DOHH2 (cell line): ENCODE results near the gene LRSAM1.

ENCODE experiments used
- H3F3A ChIP-seq: fragments of 200-600 bp; sonication (generic), shearing (Covaris generic); 2 replicates; pipeline ENCODE4 v1.6.0; 2016; ENCODE audit warnings: antibody characterized with exemption, mild to moderate bottlenecking; ENCODE audit not compliant: control insufficient read depth, insufficient read depth
- H3K27ac ChIP-seq: fragments of 200-600 bp; sonication (generic); 2 replicates; pipeline ENCODE4 v1.5.1; 2014; ENCODE audit warnings: low read depth, mild to moderate bottlenecking, low read length, moderate library complexity
- H3K27me3 ChIP-seq: fragments of 200-600 bp; sonication (generic); 2 replicates; pipeline ENCODE4 v1.6.1; 2014; ENCODE audit warnings: mild to moderate bottlenecking, low read length, mixed read lengths; ENCODE audit not compliant: control insufficient read depth
- H3K36me3 ChIP-seq: fragments of 200-600 bp; sonication (generic); 2 replicates; pipeline ENCODE4 v1.6.1; 2014; ENCODE audit warnings: mild to moderate bottlenecking, low read length, moderate library complexity, mixed read lengths; ENCODE audit not compliant: control insufficient read depth
- H3K4me1 ChIP-seq: fragments of 200-600 bp; sonication (generic); 2 replicates; pipeline ENCODE4 v1.6.1; 2014; ENCODE audit warnings: mild to moderate bottlenecking, low read length, mixed read lengths; ENCODE audit not compliant: control insufficient read depth
- H3K4me2 ChIP-seq: fragments of 200-600 bp; sonication (generic); 2 replicates; pipeline ENCODE4 v1.6.0; 2014; ENCODE audit warnings: mild to moderate bottlenecking, low read length, moderate library complexity
- H3K4me3 ChIP-seq: fragments of 200-600 bp; sonication (generic); 2 replicates; pipeline ENCODE4 v1.5.1; 2014; ENCODE audit warnings: mild to moderate bottlenecking, low read length, mixed read lengths
- H3K79me2 ChIP-seq: fragments of 200-600 bp; sonication (generic); 2 replicates; pipeline ENCODE4 v1.6.1; 2014; ENCODE audit warnings: mild to moderate bottlenecking, low read length, mixed read lengths; ENCODE audit not compliant: control insufficient read depth
- H3K9me2 ChIP-seq: fragments of 200-600 bp; sonication (generic); replicated peaks from 2 replicates; pipeline ENCODE4 v1.6.1; 2014; ENCODE audit warnings: mild to moderate bottlenecking, low read length, mixed read lengths; ENCODE audit not compliant: control insufficient read depth
- H3K9me3 ChIP-seq: fragments of 200-600 bp; sonication (generic); 2 replicates; pipeline ENCODE4 v1.6.1; 2014; ENCODE audit warnings: antibody characterized with exemption, low read length, mixed read lengths; ENCODE audit not compliant: control insufficient read depth, insufficient read depth
- H4K20me1 ChIP-seq: fragments of 200-600 bp; sonication (generic); 2 replicates; pipeline ENCODE4 v1.6.0; 2014; ENCODE audit warnings: low read depth, mild to moderate bottlenecking, antibody characterized with exemption, low read length, moderate library complexity; ENCODE audit not compliant: control insufficient read depth, insufficient read depth
- EZH2phosphoT487 ChIP-seq: fragments of 200-600 bp; sonication (generic); IDR thresholded peaks from 2 replicates; pipeline ENCODE4 v1.6.1; 2017; ENCODE audit warnings: borderline replicate concordance, mild to moderate bottlenecking, antibody characterized with exemption, low read length, moderate library complexity, mixed read lengths
- TF ChIP-seq, protein P1 (sequence below): fragments of 200-600 bp; sonication (generic); IDR thresholded peaks from one replicate; pipeline ENCODE4 v1.5.1; 2014; ENCODE audit warnings: antibody characterized with exemption, mild to moderate bottlenecking, low read depth, low read length; ENCODE audit not compliant: poor library complexity, severe bottlenecking

Gene LRSAM1

DNA sequence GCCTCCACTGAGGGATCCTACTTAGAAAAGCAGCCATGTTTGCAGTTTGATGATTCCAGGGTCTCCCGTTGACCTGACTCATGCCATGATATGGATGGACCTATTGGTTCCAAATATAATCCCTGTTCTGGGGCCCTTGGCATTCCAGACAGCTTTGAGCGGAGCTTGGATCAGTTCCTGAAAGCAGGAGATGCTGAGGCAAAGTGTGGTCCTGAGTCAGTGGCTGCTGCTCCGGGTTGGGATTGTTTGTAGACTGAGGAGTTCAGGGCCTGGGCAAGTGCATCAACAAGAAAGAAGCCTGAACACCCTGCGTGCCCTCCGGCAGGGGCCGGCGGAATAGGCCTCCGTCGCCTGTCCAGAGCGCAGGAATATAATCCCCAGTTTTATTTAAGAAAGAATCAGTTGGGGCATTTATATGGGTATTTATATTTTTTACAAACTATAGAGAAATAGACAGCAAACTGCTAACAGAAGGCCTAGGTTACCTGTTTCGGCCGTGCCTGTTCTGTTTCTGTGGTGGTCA, 50.6 kb downstream of the LRSAM1 start:
- Histone ChIP-seq H3K9me2 (no peaks in the 10 kb centered on the region), H3K4me2 (no peak overlapping the region), H3F3A (no peaks in the 10 kb centered on the region), H3K4me1 (no peaks in the 10 kb centered on the region), H3K4me3 (no peak overlapping the region), H3K27me3 (no peaks in the 10 kb centered on the region), H4K20me1 (no peaks in the 10 kb centered on the region), H3K27ac (no peak overlapping the region), H3K36me3 (no peaks in the 10 kb centered on the region), H3K79me2 (no peaks in the 10 kb centered on the region), H3K9me3 (no peaks in the 10 kb centered on the region)
- TF ChIP-seq, protein P1, sequence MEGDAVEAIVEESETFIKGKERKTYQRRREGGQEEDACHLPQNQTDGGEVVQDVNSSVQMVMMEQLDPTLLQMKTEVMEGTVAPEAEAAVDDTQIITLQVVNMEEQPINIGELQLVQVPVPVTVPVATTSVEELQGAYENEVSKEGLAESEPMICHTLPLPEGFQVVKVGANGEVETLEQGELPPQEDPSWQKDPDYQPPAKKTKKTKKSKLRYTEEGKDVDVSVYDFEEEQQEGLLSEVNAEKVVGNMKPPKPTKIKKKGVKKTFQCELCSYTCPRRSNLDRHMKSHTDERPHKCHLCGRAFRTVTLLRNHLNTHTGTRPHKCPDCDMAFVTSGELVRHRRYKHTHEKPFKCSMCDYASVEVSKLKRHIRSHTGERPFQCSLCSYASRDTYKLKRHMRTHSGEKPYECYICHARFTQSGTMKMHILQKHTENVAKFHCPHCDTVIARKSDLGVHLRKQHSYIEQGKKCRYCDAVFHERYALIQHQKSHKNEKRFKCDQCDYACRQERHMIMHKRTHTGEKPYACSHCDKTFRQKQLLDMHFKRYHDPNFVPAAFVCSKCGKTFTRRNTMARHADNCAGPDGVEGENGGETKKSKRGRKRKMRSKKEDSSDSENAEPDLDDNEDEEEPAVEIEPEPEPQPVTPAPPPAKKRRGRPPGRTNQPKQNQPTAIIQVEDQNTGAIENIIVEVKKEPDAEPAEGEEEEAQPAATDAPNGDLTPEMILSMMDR = no peak
- no peak for TF ChIP-seq EZH2phosphoT487

DNA sequence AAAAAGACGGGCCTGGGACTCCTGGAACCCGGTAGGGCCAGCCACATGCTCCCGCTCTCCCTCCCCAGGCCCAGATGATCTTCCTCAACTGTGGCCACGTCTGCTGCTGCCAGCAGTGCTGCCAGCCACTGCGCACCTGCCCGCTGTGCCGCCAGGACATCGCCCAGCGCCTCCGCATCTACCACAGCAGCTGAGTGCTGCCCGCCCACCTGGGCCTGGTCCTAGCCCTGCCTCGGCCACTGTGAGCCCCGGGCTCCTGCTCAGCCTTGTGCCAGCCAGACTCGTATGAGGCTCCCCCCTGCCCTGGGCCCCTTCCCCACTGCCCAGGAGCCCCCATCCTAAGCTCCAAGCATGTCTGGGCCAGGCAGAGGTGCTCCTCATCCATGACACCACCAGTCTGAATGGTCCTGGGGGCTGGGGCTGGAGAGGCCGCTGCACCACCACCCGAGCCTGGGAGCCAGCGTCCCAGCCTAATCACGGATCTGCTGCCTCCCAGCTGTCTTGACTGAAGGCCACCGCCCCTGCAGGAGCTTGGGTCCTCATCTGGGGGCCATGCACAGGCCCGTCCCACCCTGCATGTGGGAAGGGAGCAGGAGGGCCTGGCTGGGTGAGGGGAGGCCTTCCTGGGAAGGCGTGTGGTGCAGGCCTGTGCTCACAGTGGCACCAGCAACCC, 51.5 kb downstream of the LRSAM1 start:
- no peak overlapping the region for H3K4me3 ChIP-seq
- H3K9me2 ChIP-seq = no peaks in the 10 kb centered on the region
- H3K9me3 ChIP-seq = no peaks in the 10 kb centered on the region
- H3K27me3 ChIP-seq = no peaks in the 10 kb centered on the region
- no peaks in the 10 kb centered on the region for H3K79me2 ChIP-seq
- H3K4me1 ChIP-seq = no peaks in the 10 kb centered on the region
- H3F3A ChIP-seq = no peaks in the 10 kb centered on the region
- TF ChIP-seq, protein P1 = no peak
- TF ChIP-seq EZH2phosphoT487 = no peak
- no peaks in the 10 kb centered on the region for H4K20me1 ChIP-seq
- no peak overlapping the region for H3K27ac ChIP-seq
- no peak overlapping the region for H3K4me2 ChIP-seq
- H3K36me3 ChIP-seq = no peaks in the 10 kb centered on the region

DNA sequence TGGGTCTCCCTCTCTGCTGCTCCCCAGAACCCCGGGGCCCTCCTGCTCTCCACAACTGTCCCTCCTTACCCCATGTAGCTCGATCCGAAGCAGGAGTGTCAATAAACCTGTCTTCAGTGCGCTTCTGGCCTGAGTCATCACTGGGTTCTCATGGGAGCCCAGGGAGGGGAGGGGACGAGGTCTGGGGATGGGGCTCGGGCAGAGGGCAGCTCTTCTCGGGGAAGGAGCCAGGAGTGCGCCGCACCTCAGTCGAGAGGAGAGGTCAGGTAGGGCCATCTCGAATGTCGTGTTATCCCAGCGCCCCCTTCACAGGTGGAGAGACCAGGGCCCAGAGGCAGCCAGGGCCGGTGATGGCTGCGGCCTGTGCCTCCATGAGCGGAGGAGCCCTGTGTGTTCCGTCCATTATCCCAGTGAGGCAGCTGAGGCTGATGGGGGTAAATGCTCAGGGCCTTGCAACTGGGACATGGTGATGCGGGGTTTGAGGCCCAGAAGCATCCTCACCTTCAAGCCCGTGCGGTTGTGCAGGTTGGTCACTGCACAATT, 52.1 kb downstream of the LRSAM1 start:
- Histone ChIP-seq H3K4me1 (no peaks in the 10 kb centered on the region), H3K4me2 (no peak overlapping the region), H4K20me1 (no peaks in the 10 kb centered on the region), H3K27ac (no peak overlapping the region), H3K36me3 (no peaks in the 10 kb centered on the region), H3K79me2 (no peaks in the 10 kb centered on the region), H3K4me3 (no peak overlapping the region), H3K9me3 (no peaks in the 10 kb centered on the region), H3K27me3 (no peaks in the 10 kb centered on the region), H3F3A (no peaks in the 10 kb centered on the region), H3K9me2 (no peaks in the 10 kb centered on the region)
- TF ChIP-seq, protein P1 = no peak
- no peak for TF ChIP-seq EZH2phosphoT487
